Endothelial cell of umbilical vein (primary cell): ENCODE data around the gene PNCK. TPM values are rescaled to one million over a fixed set of nuclear protein-coding genes. Genes with fewer than 3 reads are reported as not detected.

Experiments used
- BruUV-seq: library from RNA; stranded (reverse); fragments of 400-500 nt; replicated peaks from 2 replicates; lab custom pipeline; 2021; lab: Mats Ljungman, UMichigan
- CTCF ChIA-PET: fragments of 300-600, 350-600 bp; sonication (Branson Sonifier 250); formaldehyde crosslinking; loops from one replicate; lab custom pipeline; 2021; ENCODE audit warnings: antibody characterized with exemption, inconsistent platforms; lab: Charles Lee
- POLR2A ChIA-PET: fragments of 300-600, 350-600 bp; sonication (Branson Sonifier 250); formaldehyde crosslinking; loops from one replicate; lab custom pipeline; 2021; ENCODE audit warnings: antibody characterized with exemption, inconsistent platforms; lab: Charles Lee
- DNase-seq: peaks from one replicate; pipeline ENCODE4 v3.0.0-alpha.2; 2011; ENCODE audit warnings: low read depth, low spot score
- FAIRE-seq: peaks from 2 replicates; lab custom pipeline; 2011; peaks lifted over from hg19 to GRCh38; lab: Jason Lieb, UNC
- H2AFZ ChIP-seq: 2 replicates; pipeline ENCODE4 v1.6.0; 2012; ENCODE audit warnings: low read depth, low read length, control low read depth, inconsistent platforms
- H3K27ac ChIP-seq: 2 replicates; pipeline ENCODE4 v1.5.1; 2011; ENCODE audit warnings: low read depth, mild to moderate bottlenecking, control low read depth, low read length, moderate library complexity; ENCODE audit not compliant: insufficient read depth
- H3K27me3 ChIP-seq, 2 experiments: 2 replicates each; pipeline versions ENCODE4 v1.6.0 to v1.6.1; 2011; ENCODE audit warnings: low read length in 2 of 2, mixed read lengths in 1 of 2; ENCODE audit not compliant: control insufficient read depth in 2 of 2, insufficient read depth in 2 of 2
- H3K36me3 ChIP-seq, 2 experiments: 2 replicates in 1 of 2; 3 replicates in 1 of 2; pipeline ENCODE4 v1.5.1; 2011; ENCODE audit warnings: low read length in 2 of 2, mild to moderate bottlenecking in 1 of 2, moderate library complexity in 1 of 2; ENCODE audit not compliant: control insufficient read depth in 2 of 2, insufficient read depth in 2 of 2; ENCODE audit errors: extremely low read depth in 1 of 2
- H3K4me1 ChIP-seq: 3 replicates; pipeline ENCODE4 v1.5.1; 2011; ENCODE audit warnings: mild to moderate bottlenecking, low read length; ENCODE audit not compliant: control insufficient read depth, insufficient read depth; ENCODE audit errors: extremely low read depth
- H3K4me2 ChIP-seq: 2 replicates; pipeline ENCODE4 v1.6.1; 2011; ENCODE audit warnings: low read length, control low read depth, mixed read lengths; ENCODE audit not compliant: insufficient read depth
- H3K4me3 ChIP-seq, 3 experiments: fragments of 200-600 bp in 1 of 3; sonication (generic), shearing (Covaris generic) in 1 of 3; replicated peaks in 1 of 3; 2 replicates each; pipeline ENCODE4 v1.5.1; 2011 to 2016; ENCODE audit warnings: control low read depth in 3 of 3, low read length in 3 of 3, mild to moderate bottlenecking in 2 of 3, inconsistent platforms in 1 of 3, low read depth in 1 of 3, moderate library complexity in 1 of 3; ENCODE audit not compliant: insufficient read depth in 1 of 3
- H3K79me2 ChIP-seq: 2 replicates; pipeline ENCODE4 v1.6.0; 2012; ENCODE audit warnings: low read length, inconsistent platforms; ENCODE audit not compliant: control insufficient read depth, insufficient read depth
- H3K9ac ChIP-seq: replicated peaks from 2 replicates; pipeline ENCODE3; 2011; ENCODE audit warnings: low read length, control low read depth; ENCODE audit not compliant: insufficient read depth; ENCODE audit errors: extremely low read depth
- H3K9me1 ChIP-seq: replicated peaks from 3 replicates; pipeline ENCODE4 v1.6.0; 2011; ENCODE audit warnings: mild to moderate bottlenecking, low read length; ENCODE audit not compliant: control insufficient read depth, insufficient read depth; ENCODE audit errors: extremely low read depth
- H3K9me3 ChIP-seq: replicated peaks from 2 replicates; pipeline ENCODE4 v1.5.1; 2012; ENCODE audit warnings: low read length, inconsistent platforms; ENCODE audit not compliant: control insufficient read depth, insufficient read depth
- H4K20me1 ChIP-seq: replicated peaks from 2 replicates; pipeline ENCODE3; 2011; ENCODE audit warnings: mild to moderate bottlenecking, low read length; ENCODE audit not compliant: control insufficient read depth, insufficient read depth; ENCODE audit errors: extremely low read depth
- CTCF ChIP-seq, 2 donors: IDR thresholded peaks; 1 replicate in 1 of 2; 2 replicates in 1 of 2; pipeline ENCODE4 v1.5.1; 2011; ENCODE audit warnings: low read length in 2 of 2, mild to moderate bottlenecking in 2 of 2, moderate library complexity in 2 of 2, control low read depth in 1 of 2, inconsistent platforms in 1 of 2, low read depth in 1 of 2; ENCODE audit not compliant: insufficient read depth in 1 of 2; ENCODE audit errors: extremely low read depth in 1 of 2
- JUN ChIP-seq: IDR thresholded peaks from 2 replicates; pipeline ENCODE4 v1.6.1; 2011; ENCODE audit warnings: borderline replicate concordance, low read depth; ENCODE audit not compliant: insufficient read length, insufficient read depth
- MAX ChIP-seq: IDR thresholded peaks from 2 replicates; pipeline ENCODE4 v1.6.1; 2011; ENCODE audit not compliant: insufficient read depth, insufficient read length
- MYC ChIP-seq: IDR thresholded peaks from one replicate; pipeline ENCODE4 v1.6.1; 2011; ENCODE audit warnings: mild to moderate bottlenecking, low read depth, low read length
- POLR2A ChIP-seq: IDR thresholded peaks from 2 replicates; pipeline ENCODE4 v1.6.1; 2012; ENCODE audit warnings: low read depth, mild to moderate bottlenecking, control low read depth, low read length
- dilution Hi-C: fragments of 300-500 bp; cut with MboI; formaldehyde crosslinking; loops from one replicate; pipeline ENCODE4 v1.15.0; 2019; ENCODE audit warnings: low sequenced_read_pairs; ENCODE audit not compliant: extremely low pct_ligation_motif_present
- intact Hi-C: fragments of 100-400 bp; cut with micrococcal nuclease; formaldehyde crosslinking; loops from one replicate; pipeline ENCODE4 v1.10.0; 2022
- polyA plus RNA-seq, 4 experiments: library from polyadenylated mRNA; depleted of rRNA in 3 of 4; stranded (reverse) in 3 of 4; unstranded in 1 of 4; fragments of >200 nt; gene quantifications; 2 replicates each; pipeline versions ENCODE4 v1.2.1 to v1.2.3, GENCODE V29; 2011 to 2012; ENCODE audit warnings: missing spikeins in 1 of 4
- total RNA-seq: library from RNA; stranded (reverse); gene quantifications from 2 replicates; pipeline ENCODE4 v1.2.3, GENCODE V29; 2021

PNCK gene
- total and polyA plus RNA-seq, 2 donors (not counting 3 experiments of a cell fraction or from before 2014, with no cell fraction given) = 0.12 TPM; not detected in 1

- H3K27ac ChIP-seq = no peak overlapping the region
- H3K9me3 ChIP-seq = no peaks in the 10 kb centered on the region
- FAIRE-seq = peak; percentile 54
- no peak for DNase-seq
- no TSS peak for BruUV-seq
- H3K4me2 ChIP-seq = no peak overlapping the region
- H2AFZ ChIP-seq = no peak overlapping the region
- H3K4me1 ChIP-seq = no peaks in the 10 kb centered on the region
- H4K20me1 ChIP-seq = no peaks in the 10 kb centered on the region
- dilution Hi-C loops = no loop called here
- no peaks in the 10 kb centered on the region for H3K9me1 ChIP-seq
- H3K9ac ChIP-seq = no peak overlapping the region
- H3K36me3 ChIP-seq = no peaks in the 10 kb centered on the region
- H3K79me2 ChIP-seq = no peaks in the 10 kb centered on the region
- H3K4me3 ChIP-seq = no peak overlapping the region
- TF ChIP-seq MYC (no peak), CTCF (IDR thresholded peaks at IDR 0.05; ENCODE audit: extremely low read depth in 1 of 2, insufficient read depth in 1 of 2, low read depth in 1 of 2, low read length in 2 of 2) (peak; percentile 8 to 21)
- POLR2A ChIA-PET = no interaction called here
- CTCF ChIA-PET = interaction anchor here (0.7 to 2.1 kb wide), 4 partner anchors 10 to 32 kb away, joined by 3 to 8 read pairs (median 5); no protein-coding TSS in a partner anchor
- peaks cover 12 to 18% of the 10 kb centered on the region in 2 experiments for H3K27me3 ChIP-seq
- intact Hi-C loops = no loop called here
Measured at GRCh38 chrX:153651540-153652079, 22.0 kb downstream of the PNCK start.

- dilution Hi-C loops = no loop called here
- intact Hi-C loops = no loop called here
- Histone ChIP-seq H3K27ac (no peak overlapping the region), H2AFZ (no peak overlapping the region), H3K27me3 (peaks cover 19 to 24% of the 10 kb centered on the region in 2 experiments), H3K4me3 (no peak overlapping the region), H3K9ac (no peak overlapping the region), H3K4me1 (no peaks in the 10 kb centered on the region), H3K4me2 (no peak overlapping the region), H4K20me1 (no peaks in the 10 kb centered on the region), H3K79me2 (no peaks in the 10 kb centered on the region), H3K9me1 (no peaks in the 10 kb centered on the region), H3K36me3 (no peaks in the 10 kb centered on the region), H3K9me3 (no peaks in the 10 kb centered on the region)
- ChIA-PET POLR2A (no interaction called here), CTCF (interaction anchor here (1.7 to 2.7 kb wide), 2 partner anchors 11 to 41 kb away, joined by 6 to 12 read pairs; no protein-coding TSS in a partner anchor)
- TF ChIP-seq POLR2A (no peak), CTCF (IDR thresholded peaks at IDR 0.05; ENCODE audit: extremely low read depth in 1 of 2, insufficient read depth in 1 of 2, low read depth in 1 of 2, low read length in 2 of 2) (no peak), JUN (no peak), MAX (no peak)
- DNase-seq (no peak), FAIRE-seq (no peak)
- BruUV-seq = no TSS peak
Measured at GRCh38 chrX:153650959-153651358, 22.7 kb downstream of the PNCK start.
